Bladder microvascular endothelial cell (primary cell): Measurements from ENCODE around the gene PPIL1. TPM values are rescaled to one million over a fixed set of nuclear protein-coding genes. Genes with fewer than 3 reads are reported as not detected.

Source experiments
- total RNA-seq: library from RNA; depleted of rRNA; stranded (reverse); fragments of >200 nt; gene quantifications from 2 replicates; pipeline ENCODE4 v1.2.3, GENCODE V29; 2014

Gene PPIL1
- 16.2 and 24.6 TPM in 2 replicates for total RNA-seq

GRCh38 chr6:36874443-36875249, at the start of gene PPIL1:
Gene PPIL1, minus strand, starts transcription at chr6:36874803. Its CDS starts 31 bp downstream, at chr6:36874772.

GRCh38 chr6:36885461-36886401, 11.1 kb upstream of the PPIL1 start, which contains the start of gene C6orf89:
Gene C6orf89, plus strand, starts transcription at chr6:36885952. Its CDS starts 13,493 bp downstream, at chr6:36899445.

GRCh38 chr6:36838896-36839748, 35.5 kb downstream of the PPIL1 start, which contains the start of gene CPNE5:
Gene CPNE5, minus strand, starts transcription at chr6:36839444. Its CDS starts 67 bp downstream, at chr6:36839377.

Other genes with a start within 250 kb of the PPIL1 start
- gene CDKN1A, start 196.1 kb downstream of the PPIL1 start, total RNA-seq = 142 and 252 TPM in 2 replicates
- gene RAB44, start 177.0 kb downstream of the PPIL1 start, total RNA-seq = under 0.01 TPM in 1 of 2 replicates, not detected in the other
- gene CPNE5, start 35.4 kb downstream of the PPIL1 start, total RNA-seq = 5.8 and 18.1 TPM in 2 replicates
- gene C6orf89, start 11.1 kb upstream of the PPIL1 start, total RNA-seq = 19.3 and 32.7 TPM in 2 replicates
- gene PI16, start 79.9 kb upstream of the PPIL1 start, total RNA-seq = 0.16 TPM in 1 of 2 replicates, not detected in the other
- 176 and 245 TPM in 2 replicates for gene MTCH1, start 111.4 kb upstream of the PPIL1 start, total RNA-seq
- not detected in 2 replicates for gene FGD2, start 130.9 kb upstream of the PPIL1 start, total RNA-seq